HEK293T (cell line): ENCODE results near the gene CSF2RB.

Source experiments
- ARNT ChIP-seq: fragments of 450-650 bp; IDR thresholded peaks from 2 replicates; pipeline ENCODE4 v1.6.1; 2017; ENCODE audit warnings: mild to moderate bottlenecking
- BHLHE40 ChIP-seq: fragments of 450-650 bp; IDR thresholded peaks from 2 replicates; pipeline ENCODE4 v1.6.1; 2016; ENCODE audit warnings: mild to moderate bottlenecking, moderate library complexity, borderline replicate concordance
- CTBP1 ChIP-seq: fragments of 450-650 bp; IDR thresholded peaks from 2 replicates; pipeline ENCODE4 v1.6.1; 2016; ENCODE audit warnings: borderline replicate concordance
- ELF4 ChIP-seq: fragments of 450-650 bp; IDR thresholded peaks from 2 replicates; pipeline ENCODE4 v1.6.1; 2017; ENCODE audit warnings: antibody characterized with exemption
- FOXK2 ChIP-seq: fragments of 450-650 bp; IDR thresholded peaks from 2 replicates; pipeline ENCODE4 v1.6.1; 2016; ENCODE audit warnings: mild to moderate bottlenecking
- FOXM1 ChIP-seq: fragments of 450-650 bp; IDR thresholded peaks from 2 replicates; pipeline ENCODE4 v1.6.1; 2017; ENCODE audit warnings: mild to moderate bottlenecking, borderline replicate concordance
- L3MBTL2 ChIP-seq: fragments of 450-650 bp; conservative IDR thresholded peaks from 2 replicates; pipeline ENCODE4 v1.6.1; 2016; ENCODE audit warnings: mild to moderate bottlenecking
- LEF1 ChIP-seq: fragments of 450-650 bp; IDR thresholded peaks from 2 replicates; pipeline ENCODE4 v1.6.1; 2017; ENCODE audit warnings: mild to moderate bottlenecking, borderline replicate concordance
- NFRKB ChIP-seq: fragments of 450-650 bp; IDR thresholded peaks from 2 replicates; pipeline ENCODE4 v1.6.1; 2016; ENCODE audit warnings: mild to moderate bottlenecking, moderate library complexity
- SP1 ChIP-seq: fragments of 450-650 bp; IDR thresholded peaks from 2 replicates; pipeline ENCODE4 v1.6.1; 2017
- SUZ12 ChIP-seq: fragments of 450-650 bp; IDR thresholded peaks from 2 replicates; pipeline ENCODE4 v1.6.1; 2016; ENCODE audit warnings: mild to moderate bottlenecking
- TARDBP ChIP-seq: fragments of 450-650 bp; IDR thresholded peaks from 2 replicates; pipeline ENCODE4 v1.6.1; 2016
- ZNF384 ChIP-seq: fragments of 450-650 bp; IDR thresholded peaks from 2 replicates; pipeline ENCODE4 v1.6.1; 2016
- TF ChIP-seq, protein P1 (sequence below): fragments of 450-650 bp; IDR thresholded peaks from 2 replicates; pipeline ENCODE4 v1.6.1; 2016

DNA sequence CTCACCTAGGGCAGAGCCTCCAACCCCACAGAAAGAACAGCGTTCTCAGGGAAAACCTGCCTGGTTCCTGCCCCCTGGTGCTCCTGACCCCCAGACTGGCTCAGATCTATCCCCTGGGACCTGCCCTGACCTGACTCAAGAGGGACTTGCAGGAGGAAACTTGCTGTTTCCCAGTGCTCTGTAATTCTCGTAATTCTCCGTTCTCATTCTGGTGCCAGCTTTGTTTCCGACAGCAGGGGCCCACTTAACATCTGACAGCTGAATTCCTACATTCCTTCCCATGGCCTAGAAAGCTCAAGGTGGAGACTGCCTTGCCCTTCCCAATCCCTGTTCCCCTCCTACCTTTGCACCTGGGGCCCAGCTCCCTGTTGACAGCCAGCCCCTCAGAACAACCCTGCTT lies 12.5 kb upstream of the CSF2RB start:
- TF ChIP-seq BHLHE40 (no peak), SP1 (no peak), TARDBP (no peak), FOXM1 (no peak), FOXK2 (no peak), ELF4 (no peak), L3MBTL2 (no peak), NFRKB (no peak), ARNT (no peak), SUZ12 (no peak), CTBP1 (no peak), ZNF384 (no peak), LEF1 (no peak)
- TF ChIP-seq, protein P1, sequence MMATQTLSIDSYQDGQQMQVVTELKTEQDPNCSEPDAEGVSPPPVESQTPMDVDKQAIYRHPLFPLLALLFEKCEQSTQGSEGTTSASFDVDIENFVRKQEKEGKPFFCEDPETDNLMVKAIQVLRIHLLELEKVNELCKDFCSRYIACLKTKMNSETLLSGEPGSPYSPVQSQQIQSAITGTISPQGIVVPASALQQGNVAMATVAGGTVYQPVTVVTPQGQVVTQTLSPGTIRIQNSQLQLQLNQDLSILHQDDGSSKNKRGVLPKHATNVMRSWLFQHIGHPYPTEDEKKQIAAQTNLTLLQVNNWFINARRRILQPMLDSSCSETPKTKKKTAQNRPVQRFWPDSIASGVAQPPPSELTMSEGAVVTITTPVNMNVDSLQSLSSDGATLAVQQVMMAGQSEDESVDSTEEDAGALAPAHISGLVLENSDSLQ, result no peak
